Right lobe of liver (tissue), 4 donors: ENCODE results near the gene MKLN1.

Experiments used
- POLR2A ChIP-seq: fragments of 450-650 bp; IDR thresholded peaks from one replicate; pipeline ENCODE4 v1.6.1; 2017; ENCODE audit warnings: antibody characterized with exemption, mild to moderate bottlenecking
- TF ChIP-seq, protein P1 (sequence below), 4 donors: fragments of 200-600 bp in 3 of 4; fragments of 450-650 bp in 1 of 4; IDR thresholded peaks; one replicate each; pipeline versions ENCODE4 v1.5.1 to v1.8.0; 2016 to 2022; ENCODE audit warnings: antibody characterized with exemption in 4 of 4, mild to moderate bottlenecking in 2 of 4
- donor health status: DM: no; HTN: no; CAD: no.
- donor health status: DM: no; HTN: no; CAD: no.
- donor health status: DM: no; HTN: yes; CAD: no.

DNA sequence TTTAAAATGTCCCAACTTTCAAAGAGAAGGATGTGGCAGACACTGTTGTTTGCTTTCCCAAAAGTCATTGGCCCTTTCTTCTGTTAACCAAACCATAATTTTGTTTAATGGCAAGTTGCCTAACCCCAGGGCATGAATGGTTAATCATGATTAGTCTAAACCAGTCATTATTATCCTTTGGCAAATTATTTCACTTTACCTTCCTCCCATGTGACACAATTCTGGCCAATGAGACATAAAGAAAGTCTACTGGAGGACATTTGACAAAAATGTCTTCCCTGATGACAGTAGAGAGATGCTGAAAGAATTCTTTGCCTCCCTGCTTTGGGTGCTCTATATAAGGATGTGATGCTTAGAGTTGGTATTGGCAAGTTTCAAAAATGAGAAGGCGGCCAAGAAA lies 126.8 kb downstream of the MKLN1 start:
- no peak for TF ChIP-seq POLR2A
- TF ChIP-seq, protein P1, sequence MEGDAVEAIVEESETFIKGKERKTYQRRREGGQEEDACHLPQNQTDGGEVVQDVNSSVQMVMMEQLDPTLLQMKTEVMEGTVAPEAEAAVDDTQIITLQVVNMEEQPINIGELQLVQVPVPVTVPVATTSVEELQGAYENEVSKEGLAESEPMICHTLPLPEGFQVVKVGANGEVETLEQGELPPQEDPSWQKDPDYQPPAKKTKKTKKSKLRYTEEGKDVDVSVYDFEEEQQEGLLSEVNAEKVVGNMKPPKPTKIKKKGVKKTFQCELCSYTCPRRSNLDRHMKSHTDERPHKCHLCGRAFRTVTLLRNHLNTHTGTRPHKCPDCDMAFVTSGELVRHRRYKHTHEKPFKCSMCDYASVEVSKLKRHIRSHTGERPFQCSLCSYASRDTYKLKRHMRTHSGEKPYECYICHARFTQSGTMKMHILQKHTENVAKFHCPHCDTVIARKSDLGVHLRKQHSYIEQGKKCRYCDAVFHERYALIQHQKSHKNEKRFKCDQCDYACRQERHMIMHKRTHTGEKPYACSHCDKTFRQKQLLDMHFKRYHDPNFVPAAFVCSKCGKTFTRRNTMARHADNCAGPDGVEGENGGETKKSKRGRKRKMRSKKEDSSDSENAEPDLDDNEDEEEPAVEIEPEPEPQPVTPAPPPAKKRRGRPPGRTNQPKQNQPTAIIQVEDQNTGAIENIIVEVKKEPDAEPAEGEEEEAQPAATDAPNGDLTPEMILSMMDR (IDR thresholded peaks at IDR 0.05) = no peak
